Measurements from ENCODE around the gene ACO2.

ACO2 gene

DNA sequence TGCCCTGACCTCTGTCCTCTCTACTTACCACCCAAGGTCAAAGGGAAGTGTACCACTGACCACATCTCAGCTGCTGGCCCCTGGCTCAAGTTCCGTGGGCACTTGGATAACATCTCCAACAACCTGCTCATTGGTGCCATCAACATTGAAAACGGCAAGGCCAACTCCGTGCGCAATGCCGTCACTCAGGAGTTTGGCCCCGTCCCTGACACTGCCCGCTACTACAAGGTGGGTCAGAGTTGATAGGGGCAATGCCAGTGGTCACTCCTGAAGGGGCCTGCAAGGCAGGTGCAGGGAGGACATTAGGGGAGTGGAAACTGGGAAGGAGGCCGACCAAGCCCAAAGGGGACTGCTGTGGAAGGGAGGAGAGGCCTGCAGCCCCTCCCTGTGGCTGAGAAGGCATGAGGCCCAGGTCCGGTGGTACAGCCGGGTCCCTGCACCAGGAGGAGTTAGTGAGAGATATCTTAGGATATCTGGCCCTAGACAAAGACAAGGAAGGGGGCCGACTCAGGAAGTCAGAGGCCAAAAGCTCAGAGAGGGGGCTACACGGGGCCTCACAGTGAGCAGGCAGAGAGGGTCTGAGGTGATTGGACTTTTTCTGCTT is 57.4 kb downstream of the ACO2 start:
- TF ChIP-seq, protein P1, sequence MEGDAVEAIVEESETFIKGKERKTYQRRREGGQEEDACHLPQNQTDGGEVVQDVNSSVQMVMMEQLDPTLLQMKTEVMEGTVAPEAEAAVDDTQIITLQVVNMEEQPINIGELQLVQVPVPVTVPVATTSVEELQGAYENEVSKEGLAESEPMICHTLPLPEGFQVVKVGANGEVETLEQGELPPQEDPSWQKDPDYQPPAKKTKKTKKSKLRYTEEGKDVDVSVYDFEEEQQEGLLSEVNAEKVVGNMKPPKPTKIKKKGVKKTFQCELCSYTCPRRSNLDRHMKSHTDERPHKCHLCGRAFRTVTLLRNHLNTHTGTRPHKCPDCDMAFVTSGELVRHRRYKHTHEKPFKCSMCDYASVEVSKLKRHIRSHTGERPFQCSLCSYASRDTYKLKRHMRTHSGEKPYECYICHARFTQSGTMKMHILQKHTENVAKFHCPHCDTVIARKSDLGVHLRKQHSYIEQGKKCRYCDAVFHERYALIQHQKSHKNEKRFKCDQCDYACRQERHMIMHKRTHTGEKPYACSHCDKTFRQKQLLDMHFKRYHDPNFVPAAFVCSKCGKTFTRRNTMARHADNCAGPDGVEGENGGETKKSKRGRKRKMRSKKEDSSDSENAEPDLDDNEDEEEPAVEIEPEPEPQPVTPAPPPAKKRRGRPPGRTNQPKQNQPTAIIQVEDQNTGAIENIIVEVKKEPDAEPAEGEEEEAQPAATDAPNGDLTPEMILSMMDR (IDR thresholded peaks at IDR 0.05), result no peak

DNA sequence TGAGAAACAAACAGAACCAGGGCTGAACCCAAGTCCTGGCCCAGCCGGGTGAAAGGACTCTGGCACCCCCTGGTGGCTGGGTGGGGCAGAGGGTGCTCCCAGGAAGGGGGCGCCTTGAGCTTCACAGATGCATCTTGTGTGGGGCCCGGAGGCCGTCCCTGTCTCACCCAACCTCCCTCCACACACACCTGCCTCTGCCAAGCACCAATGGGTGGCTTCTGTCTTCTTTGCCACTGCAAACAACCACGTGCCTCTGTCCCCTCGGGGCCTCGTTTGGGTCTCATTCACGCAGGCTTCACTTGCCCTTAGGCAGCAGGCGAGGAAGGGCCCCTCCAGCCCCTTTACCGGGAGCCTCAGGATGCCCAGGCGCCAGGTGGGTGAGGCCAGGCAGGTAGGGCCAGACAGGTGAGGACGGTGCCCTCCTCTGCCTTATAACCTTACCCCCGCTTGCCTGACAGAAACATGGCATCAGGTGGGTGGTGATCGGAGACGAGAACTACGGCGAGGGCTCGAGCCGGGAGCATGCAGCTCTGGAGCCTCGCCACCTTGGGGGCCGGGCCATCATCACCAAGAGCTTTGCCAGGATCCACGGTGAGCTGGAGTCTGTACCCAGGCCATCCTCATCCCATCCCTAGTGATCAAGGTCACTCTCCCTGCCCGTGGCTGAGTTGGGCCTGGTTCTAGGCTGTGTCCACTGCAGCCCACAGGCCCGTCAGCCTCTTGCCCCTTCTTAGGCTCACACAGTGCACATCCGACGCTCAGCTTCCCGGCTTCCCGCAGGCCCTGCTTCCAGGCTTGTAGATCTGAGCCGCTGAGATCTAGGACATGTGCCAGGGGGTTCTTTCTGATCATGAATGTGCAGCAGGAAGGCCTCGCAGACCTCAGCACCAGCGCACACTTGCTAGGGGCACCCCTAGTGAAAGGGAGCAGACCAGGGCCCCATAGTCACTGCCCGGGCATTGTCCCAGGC is 58.2 kb downstream of the ACO2 start:
- TF ChIP-seq, protein P1 (IDR thresholded peaks at IDR 0.05), result peak; percentile 91

DNA sequence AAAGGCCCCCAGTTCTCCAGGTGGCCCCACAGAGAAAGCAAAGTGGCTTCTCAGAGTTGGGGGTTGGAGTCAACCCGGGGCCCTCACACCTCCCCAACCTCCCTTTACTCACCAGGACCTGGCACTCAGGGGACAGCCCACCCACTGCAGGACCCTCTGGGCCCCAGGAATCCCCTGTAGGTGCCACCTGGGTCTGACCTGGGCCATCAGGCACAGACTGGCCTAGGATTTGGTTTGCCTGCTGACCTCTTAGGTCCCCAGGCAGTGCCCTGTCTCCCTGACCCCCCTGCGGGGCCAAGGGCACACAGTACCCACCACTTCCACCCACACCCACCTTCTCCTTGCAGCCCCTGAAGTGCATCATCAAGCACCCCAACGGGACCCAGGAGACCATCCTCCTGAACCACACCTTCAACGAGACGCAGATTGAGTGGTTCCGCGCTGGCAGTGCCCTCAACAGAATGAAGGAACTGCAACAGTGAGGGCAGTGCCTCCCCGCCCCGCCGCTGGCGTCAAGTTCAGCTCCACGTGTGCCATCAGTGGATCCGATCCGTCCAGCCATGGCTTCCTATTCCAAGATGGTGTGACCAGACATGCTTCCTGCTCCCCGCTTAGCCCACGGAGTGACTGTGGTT is 59.3 kb downstream of the ACO2 start:
- TF ChIP-seq, protein P1 (IDR thresholded peaks at IDR 0.05), result no peak

DNA sequence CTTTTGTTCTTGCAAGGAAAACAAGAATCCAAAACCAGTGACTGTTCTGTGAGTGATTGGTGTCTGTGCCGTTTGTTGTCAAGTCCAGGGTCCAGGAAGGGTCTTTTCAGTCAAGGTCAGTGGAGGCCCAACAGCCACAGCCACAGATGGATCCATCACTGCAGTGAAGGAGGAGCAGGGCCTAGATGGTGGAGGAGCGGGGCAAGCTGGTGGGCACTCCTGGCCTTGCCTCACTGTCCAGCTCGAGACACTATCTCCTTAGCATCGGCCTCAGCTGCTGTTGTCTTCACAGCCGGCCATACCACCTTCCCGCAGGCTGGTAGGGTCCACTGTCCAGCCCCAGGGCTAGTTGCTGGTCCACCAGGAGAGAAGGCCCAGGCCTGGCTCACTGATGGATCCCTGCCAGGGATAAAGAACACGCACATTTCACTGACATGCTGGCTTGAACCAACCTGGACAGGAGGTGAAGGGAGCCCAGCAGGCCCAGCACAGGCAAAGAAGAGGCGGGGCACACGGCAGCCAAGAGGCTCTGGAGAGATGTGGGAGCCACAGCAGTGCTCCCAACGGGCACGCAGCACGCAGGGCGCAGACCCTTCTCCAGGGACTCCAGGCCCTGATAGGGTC is 60.1 kb downstream of the ACO2 start:
- TF ChIP-seq, protein P1 (IDR thresholded peaks at IDR 0.05), result no peak

DNA sequence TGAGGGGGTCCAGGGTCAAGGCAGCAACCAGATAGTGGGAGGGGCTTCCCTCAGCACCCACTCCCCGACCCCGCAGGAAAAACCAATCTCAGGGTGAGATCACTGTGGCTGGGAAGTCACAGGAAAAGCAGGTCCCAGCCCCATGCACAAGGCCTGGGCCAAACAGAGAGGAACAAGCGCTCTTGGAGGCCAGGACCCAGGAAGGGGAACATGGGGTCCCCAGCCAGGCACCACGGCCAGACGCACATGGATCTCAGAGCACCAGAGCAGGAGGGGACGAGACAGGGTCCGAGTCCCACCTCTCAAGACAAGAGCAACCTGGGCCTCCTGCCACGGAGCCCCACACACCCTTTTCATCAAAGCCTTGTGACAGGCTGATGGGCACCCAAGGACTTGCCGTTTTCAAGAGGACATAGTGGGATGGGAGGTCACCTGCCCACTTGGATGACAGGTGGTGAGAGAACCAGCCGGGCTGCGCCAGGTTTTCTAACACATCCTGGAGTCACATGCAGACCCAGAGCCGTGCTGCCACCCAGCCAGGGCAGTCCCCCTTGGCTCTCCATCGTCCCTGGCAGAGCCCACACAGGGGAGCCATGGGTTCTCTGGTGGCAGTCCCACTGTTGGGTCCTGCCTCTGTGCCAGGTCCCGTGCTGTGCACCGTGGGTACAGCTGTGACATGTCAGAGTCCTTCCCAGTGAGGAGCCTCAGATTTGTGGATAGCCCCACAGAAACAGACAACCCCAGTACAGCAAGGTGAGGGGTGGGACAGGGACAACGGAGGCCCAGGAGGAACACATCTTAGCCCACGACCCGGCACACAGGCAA is 62.2 kb downstream of the ACO2 start:
- TF ChIP-seq, protein P1 (IDR thresholded peaks at IDR 0.05), result no peak

DNA sequence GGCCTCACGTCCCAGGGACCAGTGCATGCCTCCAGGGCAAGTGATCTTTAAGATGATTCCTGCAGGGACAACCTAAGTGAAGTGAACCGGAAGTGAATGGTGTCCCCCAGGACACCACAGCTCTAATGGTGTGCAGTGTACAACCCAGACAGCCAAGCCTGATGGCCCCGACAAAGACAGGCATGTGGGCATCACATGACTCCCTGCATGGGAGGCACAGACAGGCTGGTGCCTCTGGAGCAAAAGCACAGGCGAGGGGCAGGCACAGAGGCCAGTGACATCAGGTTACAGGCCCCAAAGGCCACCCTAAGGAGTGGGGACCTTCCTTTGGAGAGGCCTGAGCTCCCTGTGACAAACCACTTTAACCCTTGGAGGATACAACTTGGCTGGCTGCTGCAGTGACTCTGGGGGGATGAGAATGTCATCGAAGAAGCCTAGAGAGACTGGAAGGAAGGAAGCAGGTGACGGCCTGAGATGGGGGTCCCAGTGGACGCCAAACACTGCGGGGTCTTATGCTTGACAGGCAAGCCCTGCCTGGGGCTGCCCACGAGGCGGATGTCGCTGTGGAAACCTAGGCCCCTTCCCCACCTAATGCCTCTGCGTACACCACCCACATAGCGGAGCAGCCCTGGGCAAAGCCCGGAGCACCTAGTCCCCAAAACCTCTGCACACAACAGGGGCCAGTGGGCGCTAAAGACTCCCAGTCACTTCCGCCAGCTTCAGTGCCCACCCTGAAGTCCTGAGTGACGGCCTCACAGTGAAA is 63.0 kb downstream of the ACO2 start:
- TF ChIP-seq, protein P1 (IDR thresholded peaks at IDR 0.05), result no peak

All from LNCAP (cell line).